Measurements from ENCODE around the gene CCNJ. TPM values are rescaled to one million over a fixed set of nuclear protein-coding genes. Genes with fewer than 3 reads are reported as not detected.

CCNJ gene
- total RNA-seq, 1 donor from 2014 or later: 10.6 TPM

GRCh38 chr10:96093948-96094347 is 50.6 kb downstream of the CCNJ start:
- no peak for TF ChIP-seq CTCF (conservative IDR thresholded peaks at IDR 0.05; ENCODE audit: low read depth, low read length)
- no peak overlapping the region for H3K4me3 ChIP-seq (ENCODE audit: low read depth, low read length)
- DNase-seq (ENCODE audit: low read depth): no peak

GRCh38 chr10:96096958-96097357 is 53.6 kb downstream of the CCNJ start:
- H3K4me3 ChIP-seq (ENCODE audit: low read depth, low read length): no peak overlapping the region
- no peak for DNase-seq (ENCODE audit: low read depth)
- no peak for TF ChIP-seq CTCF (conservative IDR thresholded peaks at IDR 0.05; ENCODE audit: low read depth, low read length)

- TF ChIP-seq CTCF (conservative IDR thresholded peaks at IDR 0.05; ENCODE audit: low read depth, low read length): no peak
Measured at GRCh38 chr10:96097865-96098264, 54.5 kb downstream of the CCNJ start.

GRCh38 chr10:96107623-96108038 is 64.2 kb downstream of the CCNJ start:
- DNase-seq (ENCODE audit: low read depth): no peak
- no peak for TF ChIP-seq CTCF (conservative IDR thresholded peaks at IDR 0.05; ENCODE audit: low read depth, low read length)

More at GRCh38 chr10:96097865-96098264, 54.5 kb downstream of the CCNJ start:
- DNase-seq (ENCODE audit: low read depth): no peak
- no peak overlapping the region for H3K4me3 ChIP-seq (ENCODE audit: low read depth, low read length)

More at GRCh38 chr10:96107623-96108038, 64.2 kb downstream of the CCNJ start:
- no peak overlapping the region for H3K4me3 ChIP-seq (ENCODE audit: low read depth, low read length)

Other genes starting within 250 kb of the CCNJ start
- gene CC2D2B, start 135.6 kb upstream of the CCNJ start, total RNA-seq: 0.52 TPM in 1 of 2 replicates, not detected in the other
- gene ZNF518A, start 86.7 kb downstream of the CCNJ start, total RNA-seq: 9.1 and 10.6 TPM in 2 replicates
- 0.12 and 0.29 TPM in 2 replicates for gene BLNK, start 228.0 kb downstream of the CCNJ start, total RNA-seq